Measurements from ENCODE around the gene FAM107B. TPM values are rescaled to one million over a fixed set of nuclear protein-coding genes. Genes with fewer than 3 reads are reported as not detected.

FAM107B gene
- total and polyA plus RNA-seq, 2 of the 13 experiments (the other 11 are each of a cell fraction or from before 2014, with no cell fraction given): 15.7 to 24.8 TPM

DNA sequence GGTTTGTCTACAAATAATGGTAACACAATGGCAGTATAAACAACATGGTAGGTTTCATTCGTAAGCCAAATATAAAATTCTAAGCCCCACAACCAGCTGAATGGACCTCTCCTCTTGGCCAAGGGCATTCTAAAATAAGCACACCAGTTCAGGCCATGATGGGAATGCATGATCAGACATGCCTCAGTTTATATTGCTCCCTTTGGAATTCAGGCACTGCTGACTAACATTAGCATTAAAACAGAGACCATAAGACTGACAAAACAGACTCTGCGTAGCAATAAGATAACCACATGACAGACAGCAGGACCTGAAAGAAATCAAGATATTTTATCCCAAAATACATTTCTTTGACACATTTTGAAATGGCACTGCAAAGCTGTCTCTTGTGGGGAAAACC is 125.8 kb downstream of the FAM107B start:
- BruUV-seq (replicated peaks): no TSS peak
- no peak for TF ChIP-seq GFI1 (CRISPR knock-in tag; IDR thresholded peaks at IDR 0.05; ENCODE audit: borderline replicate concordance)
- ChIA-PET CTCF (ENCODE audit: low intra/inter-chr PET ratio, low total read pairs) (no interaction called here), POLR2A (no interaction called here)
- no peak overlapping the region for H3K27ac ChIP-seq (ENCODE audit: extremely low read length, insufficient read depth, low read length)
- intact Hi-C loops (cut with micrococcal nuclease; ENCODE audit: unreplicated experiment): no loop called here
- FAIRE-seq: no peak
- H3K4me1 ChIP-seq (ENCODE audit: insufficient read depth, low read length): peaks cover 8% of the 10 kb centered on the region
- H3K9ac ChIP-seq (ENCODE audit: insufficient read depth, low read depth, low read length): no peak overlapping the region
- H3K4me3 ChIP-seq (replicated peaks in 1 of 3; ENCODE audit: insufficient read depth in 1 of 3, low read depth in 2 of 3, low read length in 3 of 3): no peak overlapping the region
- ATAC-seq: no peak
- no peaks in the 10 kb centered on the region for H3K79me2 ChIP-seq (ENCODE audit: insufficient read depth, low read length)
- DNase-seq (ENCODE audit: low spot score): no peak
- H3K27me3 ChIP-seq (ENCODE audit: control insufficient read depth in 1 of 2, insufficient read depth in 2 of 2, low read length in 2 of 2): peaks cover 0 to 13% of the 10 kb centered on the region in 2 experiments; a peak in 2 of 5 replicates
- no peak overlapping the region for H3K4me2 ChIP-seq (ENCODE audit: low read depth, low read length)
- H3K36me3 ChIP-seq (replicated peaks in 1 of 2; ENCODE audit: control insufficient read depth in 1 of 2, insufficient read depth in 2 of 2, low read length in 2 of 2): no peaks in the 10 kb centered on the region
- no peaks in the 10 kb centered on the region for H4K20me1 ChIP-seq (ENCODE audit: insufficient read depth, low read length)
- H2AFZ ChIP-seq (ENCODE audit: low read length): no peak overlapping the region
- in situ Hi-C loops (cut with HindIII; ENCODE audit: extremely low pct_ligation_motif_present, low pct_unique_long_range_greater_than_20kb): no loop called here
- no peaks in the 10 kb centered on the region for H3K9me3 ChIP-seq (ENCODE audit: low read length)
- 49% methylated on average over 2 of the region's 2 CpGs for WGBS (ENCODE audit: low lambda C conversion rate)

DNA sequence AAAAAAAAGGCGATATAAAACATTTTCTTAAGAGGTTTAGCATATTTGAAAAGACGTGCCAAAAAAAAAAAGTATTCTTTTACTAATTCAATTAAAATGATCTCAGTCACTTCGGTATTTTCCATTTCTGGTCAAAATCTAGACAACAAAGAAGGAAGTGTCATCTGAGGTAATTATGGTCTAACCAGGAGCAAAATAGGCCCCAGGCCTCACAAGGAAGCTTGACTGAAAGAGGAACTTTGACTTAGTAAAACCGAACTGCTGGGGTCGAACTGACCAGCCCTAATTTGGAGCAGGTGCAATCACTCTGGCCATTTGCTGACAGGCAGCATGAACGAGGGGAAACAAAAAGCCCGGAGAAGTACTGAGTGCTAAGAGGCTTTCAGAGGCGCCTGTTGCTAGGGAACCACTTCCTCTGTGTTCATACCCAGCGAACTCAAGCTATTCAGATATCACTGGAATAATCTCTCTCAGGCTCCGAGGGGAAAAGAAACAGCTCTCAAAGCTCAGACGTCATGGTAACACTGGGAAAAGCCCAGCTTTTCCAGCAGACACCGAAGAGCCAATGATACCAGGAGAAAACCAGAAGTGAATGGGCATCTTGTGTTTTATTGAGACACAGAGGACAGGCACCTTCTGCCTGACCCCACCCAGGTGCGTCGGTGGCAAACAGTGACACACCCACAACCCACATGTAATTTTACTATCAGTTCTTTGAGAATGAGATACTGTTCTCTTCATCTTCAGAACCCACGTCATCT is 126.5 kb downstream of the FAM107B start:
- intact Hi-C loops (cut with micrococcal nuclease; ENCODE audit: unreplicated experiment): no loop called here
- H4K20me1 ChIP-seq (ENCODE audit: insufficient read depth, low read length): no peaks in the 10 kb centered on the region
- no peaks in the 10 kb centered on the region for H3K36me3 ChIP-seq (replicated peaks in 1 of 2; ENCODE audit: control insufficient read depth in 1 of 2, insufficient read depth in 2 of 2, low read length in 2 of 2)
- peaks cover under 1% of the 10 kb centered on the region; the same call in 1 of the 2 replicates for H3K4me1 ChIP-seq (ENCODE audit: insufficient read depth, low read length)
- no peak overlapping the region for H3K4me3 ChIP-seq (replicated peaks in 1 of 3; ENCODE audit: insufficient read depth in 1 of 3, low read depth in 2 of 3, low read length in 3 of 3)
- peaks cover 0 to 8% of the 10 kb centered on the region in 2 experiments; a peak in 2 of 5 replicates for H3K27me3 ChIP-seq (ENCODE audit: control insufficient read depth in 1 of 2, insufficient read depth in 2 of 2, low read length in 2 of 2)
- DNase-seq (ENCODE audit: low spot score) (no peak), ATAC-seq (no peak), FAIRE-seq (no peak)
- no peak overlapping the region for H3K9ac ChIP-seq (ENCODE audit: insufficient read depth, low read depth, low read length)
- H3K4me2 ChIP-seq (ENCODE audit: low read depth, low read length): no peak overlapping the region
- ChIA-PET CTCF (ENCODE audit: low intra/inter-chr PET ratio, low total read pairs) (no interaction called here), POLR2A (no interaction called here)
- in situ Hi-C loops (cut with HindIII; ENCODE audit: extremely low pct_ligation_motif_present, low pct_unique_long_range_greater_than_20kb): no loop called here
- H3K9me3 ChIP-seq (ENCODE audit: low read length): no peaks in the 10 kb centered on the region
- no peak overlapping the region for H3K27ac ChIP-seq (ENCODE audit: extremely low read length, insufficient read depth, low read length)
- no peaks in the 10 kb centered on the region for H3K79me2 ChIP-seq (ENCODE audit: insufficient read depth, low read length)
- 34% methylated on average over 13 of the region's 15 CpGs for WGBS (ENCODE audit: low lambda C conversion rate)
- H2AFZ ChIP-seq (ENCODE audit: low read length): no peak overlapping the region
- BruUV-seq (replicated peaks): no TSS peak
- TF ChIP-seq SNAI1 (CRISPR knock-in tag; IDR thresholded peaks at IDR 0.05; ENCODE audit: borderline replicate concordance) (no peak), CENPX (CRISPR knock-in tag; IDR thresholded peaks at IDR 0.05) (no peak), ZNF558 (CRISPR knock-in tag; IDR thresholded peaks at IDR 0.05; ENCODE audit: borderline replicate concordance) (no peak), RBFOX2 (IDR thresholded peaks at IDR 0.05; ENCODE audit: low read depth, low read length) (no peak), RXRA (CRISPR knock-in tag; IDR thresholded peaks at IDR 0.05) (no peak), ZBTB20 (CRISPR knock-in tag; IDR thresholded peaks at IDR 0.05; ENCODE audit: borderline replicate concordance, low read depth) (no peak), MIER3 (CRISPR knock-in tag; IDR thresholded peaks at IDR 0.05; ENCODE audit: borderline replicate concordance) (no peak), TBX3 (IDR thresholded peaks at IDR 0.05; ENCODE audit: borderline replicate concordance) (no peak)
